ENCODE data around the gene AIFM2. TPM values are rescaled to one million over a fixed set of nuclear protein-coding genes. Genes with fewer than 3 reads are reported as not detected.

Gene AIFM2
- total and polyA plus RNA-seq, 9 of the 15 experiments (the other 6 are each of a cell fraction or from before 2014, with no cell fraction given), result 2.7 to 14.1 (median 9.2) TPM

GRCh38 chr10:70137135-70137534 lies 4.5 kb upstream of the AIFM2 start (continued):
- 0 out of 2 replicates have a peak, but pooled peaks have one; percentile 13 for TF ChIP-seq MGA (IDR thresholded peaks at IDR 0.05)
- no peak for TF ChIP-seq ZNF224 (CRISPR knock-in tag; IDR thresholded peaks at IDR 0.05)
- peak; percentile 58 for TF ChIP-seq ZFP36 (IDR thresholded peaks at IDR 0.05; ENCODE audit: low read depth, low read length, partially characterized antibody)
- TF ChIP-seq BHLHE40 (IDR thresholded peaks at IDR 0.05; ENCODE audit: low read length), result peak; percentile 72
- TF ChIP-seq ZNF263 (CRISPR knock-in tag; IDR thresholded peaks at IDR 0.05; ENCODE audit: borderline replicate concordance), result 0 out of 2 replicates have a peak, but pooled peaks have one; percentile 23
- 0 out of 4 replicates have a peak, but pooled peaks of 1 of the 2 experiments have one; percentile 5 for TF ChIP-seq RCOR1 (IDR thresholded peaks at IDR 0.05; ENCODE audit: borderline replicate concordance in 1 of 2, low read depth in 2 of 2, low read length in 2 of 2)
- TF ChIP-seq ZNF76 (CRISPR knock-in tag; IDR thresholded peaks at IDR 0.05; ENCODE audit: borderline replicate concordance), result no peak
- no peak for TF ChIP-seq BDP1 (IDR thresholded peaks at IDR 0.05; ENCODE audit: insufficient read depth, insufficient read length)
- TF ChIP-seq EGR1 (conservative IDR thresholded peaks at IDR 0.05), result 0 out of 2 replicates have a peak, but pooled peaks have one; percentile 18
- TF ChIP-seq XRCC3 (IDR thresholded peaks at IDR 0.05), result 0 out of 2 replicates have a peak, but pooled peaks have one; percentile 65
- peak; percentile 86 for TF ChIP-seq ZBTB33 (CRISPR knock-in tag; IDR thresholded peaks at IDR 0.05)
- TF ChIP-seq CTBP1 (IDR thresholded peaks at IDR 0.05; ENCODE audit: borderline replicate concordance), result 0 out of 2 replicates have a peak, but pooled peaks have one; percentile 5
- TF ChIP-seq TRIM24 (IDR thresholded peaks at IDR 0.05), result peak; percentile 71 to 79
